Measurements from ENCODE around the gene SKAP2. TPM values are rescaled to one million over a fixed set of nuclear protein-coding genes. Genes with fewer than 3 reads are reported as not detected.
"Not testable (repeated sequence)": the region's sequence is repeated elsewhere in the genome, so short reads cannot be mapped to it uniquely, and the experiment has no call there.

Gene SKAP2
- polyA plus RNA-seq, 1 donor from 2014 or later, result 3.6 TPM

- Histone ChIP-seq H3K9me2 (ENCODE audit: insufficient read depth, low read length) (no peaks in the 10 kb centered on the region), H3K27me3 (ENCODE audit: insufficient read depth, low read depth, low read length) (peaks cover 21% of the 10 kb centered on the region), H3K4me2 (ENCODE audit: low read length) (no peak overlapping the region), H3K79me2 (replicated peaks; ENCODE audit: insufficient read depth, low read length) (no peaks in the 10 kb centered on the region), H3K27ac (ENCODE audit: low read length) (no peak overlapping the region), H2AFZ (ENCODE audit: low read depth, low read length) (no peak overlapping the region), H4K20me1 (ENCODE audit: insufficient read depth) (no peaks in the 10 kb centered on the region), H3K9ac (ENCODE audit: low read length) (no peak overlapping the region), H3K36me3 (ENCODE audit: insufficient read depth, low read length) (no peaks in the 10 kb centered on the region), H3F3A (ENCODE audit: insufficient read depth, low read length, poor library complexity, severe bottlenecking) (no peaks in the 10 kb centered on the region), H3K9me3 (ENCODE audit: low read length) (no peaks in the 10 kb centered on the region), H3K4me3 (ENCODE audit: low read length) (no peak overlapping the region)
- TF ChIP-seq EP300 (conservative IDR thresholded peaks at IDR 0.05; ENCODE audit: poor library complexity, severe bottlenecking) (no peak), SMC3 (conservative IDR thresholded peaks at IDR 0.05; ENCODE audit: poor library complexity) (no peak)
Measured at GRCh38 chr7:26841003-26841739, 23.2 kb downstream of the SKAP2 start.

DNA sequence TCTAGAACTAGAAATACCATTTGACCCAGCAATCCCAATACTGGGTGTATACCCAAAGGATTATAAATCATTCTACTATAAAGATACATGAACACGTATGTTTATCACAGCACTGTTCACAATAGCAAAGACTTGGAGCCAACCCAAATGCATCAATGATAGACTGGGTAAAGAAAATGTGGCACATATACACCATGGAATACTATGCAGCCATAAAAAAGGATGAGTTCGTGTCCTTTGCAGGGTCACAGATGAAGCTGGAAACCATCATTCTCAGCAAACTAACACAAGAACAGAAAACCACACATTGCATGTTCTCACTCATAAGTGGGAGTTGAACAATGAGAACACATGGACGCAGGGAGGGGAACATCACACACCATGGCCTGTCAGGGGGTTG lies 27.6 kb downstream of the SKAP2 start:
- not testable (repeated sequence) for H3K4me2 ChIP-seq (ENCODE audit: low read length); H3K9me2 ChIP-seq (ENCODE audit: insufficient read depth, low read length); H3F3A ChIP-seq (ENCODE audit: insufficient read depth, low read length, poor library complexity, severe bottlenecking); H4K20me1 ChIP-seq (ENCODE audit: insufficient read depth); H3K27ac ChIP-seq (ENCODE audit: low read length); H3K9ac ChIP-seq (ENCODE audit: low read length); H2AFZ ChIP-seq (ENCODE audit: low read depth, low read length); H3K9me3 ChIP-seq (ENCODE audit: low read length); H3K4me3 ChIP-seq (ENCODE audit: low read length); H3K79me2 ChIP-seq (replicated peaks; ENCODE audit: insufficient read depth, low read length); H3K36me3 ChIP-seq (ENCODE audit: insufficient read depth, low read length); H3K27me3 ChIP-seq (ENCODE audit: insufficient read depth, low read depth, low read length)

- TF ChIP-seq EZH2 (IDR thresholded peaks at IDR 0.05; ENCODE audit: borderline replicate concordance, insufficient read depth, low read length, poor library complexity, severe bottlenecking) (no peak), REST (IDR thresholded peaks at IDR 0.05; ENCODE audit: borderline replicate concordance) (no peak), RAD21 (conservative IDR thresholded peaks at IDR 0.05) (no peak), POLR2AphosphoS5 (IDR thresholded peaks at IDR 0.05) (no peak), MXI1 (conservative IDR thresholded peaks at IDR 0.05; ENCODE audit: poor library complexity, severe bottlenecking) (no peak), EP300 (conservative IDR thresholded peaks at IDR 0.05; ENCODE audit: poor library complexity, severe bottlenecking) (no peak), TAF1 (IDR thresholded peaks at IDR 0.05; ENCODE audit: low read depth) (no peak), SMC3 (conservative IDR thresholded peaks at IDR 0.05; ENCODE audit: poor library complexity) (no peak), CTCF (IDR thresholded peaks at IDR 0.05; ENCODE audit: poor library complexity, severe bottlenecking) (no peak)
- H3K4me2 ChIP-seq (ENCODE audit: low read length), result no peak overlapping the region
Measured at GRCh38 chr7:26815426-26815825, 49.0 kb downstream of the SKAP2 start.

More at GRCh38 chr7:26815426-26815825, 49.0 kb downstream of the SKAP2 start:
- no peak overlapping the region for H2AFZ ChIP-seq (ENCODE audit: low read depth, low read length)
- H3K4me3 ChIP-seq (ENCODE audit: low read length), result no peak overlapping the region
- no peaks in the 10 kb centered on the region for H3K9me3 ChIP-seq (ENCODE audit: low read length)
- no peaks in the 10 kb centered on the region for H3K9me2 ChIP-seq (ENCODE audit: insufficient read depth, low read length)
- H3K9ac ChIP-seq (ENCODE audit: low read length), result no peak overlapping the region
- H3K79me2 ChIP-seq (replicated peaks; ENCODE audit: insufficient read depth, low read length), result no peaks in the 10 kb centered on the region
- H3F3A ChIP-seq (ENCODE audit: insufficient read depth, low read length, poor library complexity, severe bottlenecking), result no peaks in the 10 kb centered on the region
- H3K27me3 ChIP-seq (ENCODE audit: insufficient read depth, low read depth, low read length), result no peaks in the 10 kb centered on the region
- no peaks in the 10 kb centered on the region for H3K36me3 ChIP-seq (ENCODE audit: insufficient read depth, low read length)
- no peaks in the 10 kb centered on the region for H4K20me1 ChIP-seq (ENCODE audit: insufficient read depth)
- no peak overlapping the region for H3K27ac ChIP-seq (ENCODE audit: low read length)
